ENCODE data around the gene TEX14. TPM values are rescaled to one million over a fixed set of nuclear protein-coding genes. Genes with fewer than 3 reads are reported as not detected.

The TEX14 gene
- total and polyA plus RNA-seq, 12 donors, result 0.05 to 0.88 (median 0.14) TPM; not detected in 4

DNA sequence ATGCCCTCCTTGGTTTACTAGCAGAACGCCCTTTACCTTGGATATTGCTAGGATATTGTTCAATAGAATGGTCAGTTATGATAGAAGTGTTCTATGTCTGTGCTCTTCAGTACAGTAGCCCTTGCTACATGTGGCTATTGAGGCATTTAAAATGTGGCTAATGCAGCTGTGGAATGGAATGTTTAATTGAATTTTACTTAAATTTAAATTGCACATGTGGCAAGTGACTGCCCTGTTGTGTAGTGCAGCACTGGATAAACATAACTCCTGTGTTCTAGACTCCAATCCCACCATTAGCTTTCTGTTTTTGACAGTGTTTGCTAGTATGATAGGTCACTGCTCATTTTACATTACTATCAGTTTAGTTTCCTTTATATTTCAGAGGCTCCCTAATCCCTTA, 30.4 kb upstream of the TEX14 start:
- 96 to 100% methylated on average over 1 of the region's 1 CpG for WGBS, 2 donors

DNA sequence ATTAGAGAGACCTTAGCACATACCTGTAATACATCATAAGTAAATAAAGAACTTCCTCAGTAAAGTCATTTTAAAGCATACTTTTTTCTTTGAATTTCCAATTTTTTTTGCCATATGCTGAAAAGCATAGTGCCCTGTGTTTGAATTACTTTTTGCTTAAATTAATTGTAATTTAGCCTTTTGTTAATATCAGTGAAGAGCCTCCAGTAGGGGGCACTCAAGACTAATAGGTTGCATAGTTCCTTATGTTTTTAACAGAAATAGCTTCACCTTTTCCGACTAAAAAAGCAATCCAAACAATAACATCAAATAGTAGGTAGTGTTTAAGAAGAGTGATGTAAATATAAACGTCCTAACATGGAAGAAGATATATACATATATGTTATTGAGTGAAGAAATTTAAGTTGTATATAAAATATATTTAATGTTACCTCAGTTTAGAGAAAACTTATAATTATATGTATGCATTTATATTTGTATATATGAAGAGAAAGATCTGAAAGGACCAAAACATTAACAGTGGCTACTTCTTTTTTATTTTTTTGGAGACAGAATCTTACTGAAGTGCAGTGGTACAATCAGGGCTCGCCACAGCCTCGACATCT, 19.2 kb upstream of the TEX14 start:
- H3K36me3 ChIP-seq, result peaks cover 0 to 95% (median 27%) of the 10 kb centered on the region in 9 donors

More for the DNA sequence above, 30.4 kb upstream of the TEX14 start:
- TF ChIP-seq, protein P1, sequence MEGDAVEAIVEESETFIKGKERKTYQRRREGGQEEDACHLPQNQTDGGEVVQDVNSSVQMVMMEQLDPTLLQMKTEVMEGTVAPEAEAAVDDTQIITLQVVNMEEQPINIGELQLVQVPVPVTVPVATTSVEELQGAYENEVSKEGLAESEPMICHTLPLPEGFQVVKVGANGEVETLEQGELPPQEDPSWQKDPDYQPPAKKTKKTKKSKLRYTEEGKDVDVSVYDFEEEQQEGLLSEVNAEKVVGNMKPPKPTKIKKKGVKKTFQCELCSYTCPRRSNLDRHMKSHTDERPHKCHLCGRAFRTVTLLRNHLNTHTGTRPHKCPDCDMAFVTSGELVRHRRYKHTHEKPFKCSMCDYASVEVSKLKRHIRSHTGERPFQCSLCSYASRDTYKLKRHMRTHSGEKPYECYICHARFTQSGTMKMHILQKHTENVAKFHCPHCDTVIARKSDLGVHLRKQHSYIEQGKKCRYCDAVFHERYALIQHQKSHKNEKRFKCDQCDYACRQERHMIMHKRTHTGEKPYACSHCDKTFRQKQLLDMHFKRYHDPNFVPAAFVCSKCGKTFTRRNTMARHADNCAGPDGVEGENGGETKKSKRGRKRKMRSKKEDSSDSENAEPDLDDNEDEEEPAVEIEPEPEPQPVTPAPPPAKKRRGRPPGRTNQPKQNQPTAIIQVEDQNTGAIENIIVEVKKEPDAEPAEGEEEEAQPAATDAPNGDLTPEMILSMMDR (IDR thresholded peaks at IDR 0.05), result no peak
- peaks cover 0 to 82% (median 11%) of the 10 kb centered on the region in 9 donors for H3K36me3 ChIP-seq
- no peak overlapping the region for H3K4me3 ChIP-seq
- DNase-seq (no peak), ATAC-seq (no peak)
- no peaks in the 10 kb centered on the region for H3K4me1 ChIP-seq
- no peaks in the 10 kb centered on the region for H3K9me3 ChIP-seq
- intact Hi-C loops (cut with DNase I), result no loop called here
- H3K27me3 ChIP-seq, result no peaks in the 10 kb centered on the region
- no peak overlapping the region for H3K27ac ChIP-seq

DNA sequence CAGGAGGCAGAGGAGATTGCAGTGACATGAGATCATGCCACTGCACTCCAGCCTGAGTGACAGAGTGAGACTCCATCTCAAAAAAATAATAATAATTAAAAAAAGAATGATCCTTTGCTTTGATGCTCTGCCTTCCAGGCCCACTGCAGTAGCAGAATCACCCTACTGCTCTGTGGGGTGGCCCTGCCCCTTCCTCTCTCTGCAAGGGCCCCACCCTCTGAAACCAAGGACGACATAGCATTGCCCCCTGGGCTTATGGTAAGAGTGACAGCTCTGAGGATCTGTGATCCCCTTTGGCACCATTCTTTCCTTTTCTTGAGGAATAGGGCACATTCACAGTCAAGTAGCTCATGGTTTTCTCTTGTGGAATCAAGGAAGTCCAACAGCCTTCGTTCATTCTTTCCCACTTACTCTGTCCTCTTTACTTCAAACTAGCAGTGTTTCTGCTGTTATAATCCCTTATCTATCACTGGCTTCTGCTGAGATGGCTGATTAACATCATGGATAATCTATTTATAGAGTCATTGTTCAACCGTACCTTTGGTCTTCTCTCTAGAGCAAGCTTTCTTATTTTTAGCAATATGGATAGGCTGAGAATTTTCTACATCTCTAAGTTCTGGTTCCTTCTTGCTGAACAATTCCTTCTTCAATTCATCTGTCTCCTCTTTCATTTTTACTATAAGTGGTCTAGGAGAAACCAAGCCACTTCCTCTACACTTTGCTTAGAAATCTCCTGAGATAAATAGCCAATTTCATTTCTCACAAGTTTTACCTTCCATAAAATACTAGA, 14.7 kb upstream of the TEX14 start:
- Histone ChIP-seq H3K27me3 (no peaks in the 10 kb centered on the region), H3K4me3 (no peak overlapping the region), H3K4me1 (no peaks in the 10 kb centered on the region), H3K27ac (no peak overlapping the region), H3K36me3 (peaks cover 0 to 96% (median 13%) of the 10 kb centered on the region in 9 donors), H3K9me3 (no peaks in the 10 kb centered on the region)
- peak in 1 of 8 donors; percentile 25 for ATAC-seq
- intact Hi-C loops (cut with DNase I), result loop anchor here in 1 of 10 donors (10.0 kb wide), 1 partner anchor 122 kb away; no protein-coding TSS in a partner anchor
- no peak for DNase-seq
- 51 to 62% methylated on average over 3 of the region's 3 CpGs for WGBS, 2 donors
- TF ChIP-seq, protein P1 (IDR thresholded peaks at IDR 0.05), result no peak

More for the DNA sequence above, 19.2 kb upstream of the TEX14 start:
- intact Hi-C loops (cut with DNase I), result loop anchor here (1.0 to 10.0 kb wide), 6 partner anchors 194 to 296 kb away; no protein-coding TSS in a partner anchor
- DNase-seq (peak in 1 of 2 donors; percentile 21), ATAC-seq (no peak)
- TF ChIP-seq, protein P1 (IDR thresholded peaks at IDR 0.05), result peak; percentile 40 to 83 (median 74)
- no peak overlapping the region for H3K27ac ChIP-seq
- 52 to 56% methylated on average over 4 of the region's 4 CpGs for WGBS, 2 donors
- H3K4me1 ChIP-seq, result no peaks in the 10 kb centered on the region
- no peaks in the 10 kb centered on the region for H3K9me3 ChIP-seq
- H3K4me3 ChIP-seq, result no peak overlapping the region
- no peaks in the 10 kb centered on the region for H3K27me3 ChIP-seq

DNA sequence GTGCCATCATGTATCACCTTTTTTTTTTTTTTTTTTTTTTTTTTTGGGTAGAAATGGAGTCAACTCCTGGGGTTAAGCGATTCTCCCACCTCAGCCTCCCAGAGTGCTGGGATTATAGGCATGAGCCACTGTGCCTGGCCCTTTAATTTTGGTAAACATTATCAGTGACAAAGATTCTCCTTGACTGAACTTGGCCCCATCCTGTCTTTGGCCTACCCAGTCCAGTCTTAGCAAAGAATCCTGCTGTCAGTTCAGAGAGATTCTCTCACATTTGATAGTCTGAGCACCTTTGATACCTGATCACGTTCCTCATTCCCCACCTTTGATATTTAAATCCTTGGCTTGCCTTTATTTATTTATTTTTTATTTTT, 12.1 kb upstream of the TEX14 start:
- no peak for DNase-seq
- WGBS, 2 donors, result 94 to 100% methylated on average over 2 of the region's 2 CpGs
- intact Hi-C loops (cut with DNase I), result loop anchor here in 1 of 10 donors (10.0 kb wide), 1 partner anchor 119 kb away; no protein-coding TSS in a partner anchor
- TF ChIP-seq, protein P1 (IDR thresholded peaks at IDR 0.05), result no peak
- Histone ChIP-seq H3K9me3 (no peaks in the 10 kb centered on the region), H3K27me3 (no peaks in the 10 kb centered on the region), H3K27ac (no peak overlapping the region), H3K4me3 (no peak overlapping the region), H3K36me3 (peaks cover 0 to 99% (median 22%) of the 10 kb centered on the region in 9 donors), H3K4me1 (no peaks in the 10 kb centered on the region)
- no peak for ATAC-seq
